HG02981 (cell line): ENCODE data around the gene TRIP6.
"Not testable (repeated sequence)": the region's sequence is repeated elsewhere in the genome, so short reads cannot be mapped to it uniquely, and the experiment has no call there.

Source experiments
- ATAC-seq: cut with Tn5 transposase; IDR thresholded peaks from one replicate; pipeline ENCODE4 v1.9.1; 2021; ENCODE audit warnings: mild to moderate bottlenecking, moderate library complexity; ENCODE audit not compliant: unreplicated experiment

The TRIP6 gene

GRCh38 chr7:100910443-100910842 lies 43.3 kb downstream of the TRIP6 start:
- ATAC-seq: not testable (repeated sequence)

- no peak for ATAC-seq
These were observed 44.3 kb downstream of the TRIP6 start for GRCh38 chr7:100911484-100911883.

- ATAC-seq: no peak
These were observed 47.2 kb downstream of the TRIP6 start for GRCh38 chr7:100914208-100914878.

- ATAC-seq: no peak
These were observed 47.8 kb downstream of the TRIP6 start for GRCh38 chr7:100914879-100915447.

GRCh38 chr7:100919335-100919734 lies 52.1 kb downstream of the TRIP6 start:
- ATAC-seq: not testable (repeated sequence)

DNA sequence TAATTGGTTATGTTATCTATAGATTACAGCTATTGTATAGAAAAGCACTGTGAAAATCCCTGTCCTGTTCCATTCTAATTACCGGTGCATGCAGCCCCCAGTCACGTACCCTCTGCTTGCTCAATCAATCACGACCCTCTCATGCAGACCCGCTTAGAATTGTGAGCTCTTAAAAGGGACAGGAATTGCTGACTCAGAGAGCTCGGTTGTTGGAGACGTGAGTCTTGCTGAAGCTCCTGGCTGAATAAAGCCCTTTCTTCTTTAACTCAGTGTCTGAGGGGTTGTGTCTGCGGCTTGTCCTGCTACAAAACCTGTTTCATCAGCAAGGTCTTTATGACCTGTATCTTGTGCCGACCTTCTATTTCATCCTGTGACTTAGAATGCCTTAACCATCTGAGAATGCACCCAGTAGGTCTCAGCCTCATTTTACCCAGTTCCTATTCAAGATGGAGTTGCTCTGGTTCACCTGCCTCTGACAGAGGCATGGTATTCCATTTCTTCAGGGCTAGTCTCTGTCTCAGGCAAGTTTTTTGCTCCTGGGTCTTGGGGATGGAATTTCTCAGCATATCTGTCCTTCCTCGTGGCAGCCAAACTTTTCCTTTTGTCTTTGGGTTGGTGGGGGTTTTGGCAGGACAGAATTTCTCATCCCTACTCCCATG lies 52.7 kb downstream of the TRIP6 start:
- not testable (repeated sequence) for ATAC-seq

- no peak for ATAC-seq
These were observed 53.9 kb downstream of the TRIP6 start for GRCh38 chr7:100921039-100921438.
